GM19438 (cell line): ENCODE data around the gene COA6.
"Not testable (repeated sequence)": the region's sequence is repeated elsewhere in the genome, so short reads cannot be mapped to it uniquely, and the experiment has no call there.

Experiments used
- ATAC-seq: cut with Tn5 transposase; IDR thresholded peaks from one replicate; pipeline ENCODE4 v1.9.1; 2021; ENCODE audit warnings: low read depth; ENCODE audit not compliant: unreplicated experiment

The COA6 gene

GRCh38 chr1:234369033-234369430, 4.2 kb upstream of the COA6 start:
- ATAC-seq = no peak

GRCh38 chr1:234369784-234370183, 3.5 kb upstream of the COA6 start:
- ATAC-seq = no peak

GRCh38 chr1:234371414-234371813, 1.8 kb upstream of the COA6 start:
- no peak for ATAC-seq

- no peak for ATAC-seq
Observed at GRCh38 chr1:234372011-234372757, 1.1 kb upstream of the COA6 start.

DNA sequence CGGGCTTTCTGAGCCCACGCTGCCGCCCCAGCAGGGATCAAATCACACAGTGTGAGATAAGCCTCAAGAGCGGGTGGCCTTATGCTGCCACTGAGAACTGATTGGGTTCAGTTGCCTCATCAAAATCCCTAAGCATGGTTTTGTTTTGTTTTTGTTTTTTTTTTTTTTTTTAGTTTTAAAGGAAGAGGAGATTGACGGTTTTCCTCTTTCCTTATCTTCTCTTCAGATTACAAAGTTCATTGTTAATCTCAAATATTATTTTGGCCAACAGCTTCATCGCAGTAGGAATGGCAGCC, 651 bp downstream of the COA6 start:
- peak; percentile 24 for ATAC-seq

- ATAC-seq = no peak
Observed at GRCh38 chr1:234375672-234376071, 2.4 kb downstream of the COA6 start.

- not testable (repeated sequence) for ATAC-seq
Observed at GRCh38 chr1:234379591-234380109, 6.4 kb downstream of the COA6 start.

- no peak for ATAC-seq
Observed at GRCh38 chr1:234381699-234382555, 8.7 kb downstream of the COA6 start.

GRCh38 chr1:234386122-234386521, 12.9 kb downstream of the COA6 start:
- no peak for ATAC-seq

- ATAC-seq = no peak
Observed at GRCh38 chr1:234388094-234388493, 14.8 kb downstream of the COA6 start.

- ATAC-seq = no peak
Observed at GRCh38 chr1:234393190-234393589, 19.9 kb downstream of the COA6 start.

DNA sequence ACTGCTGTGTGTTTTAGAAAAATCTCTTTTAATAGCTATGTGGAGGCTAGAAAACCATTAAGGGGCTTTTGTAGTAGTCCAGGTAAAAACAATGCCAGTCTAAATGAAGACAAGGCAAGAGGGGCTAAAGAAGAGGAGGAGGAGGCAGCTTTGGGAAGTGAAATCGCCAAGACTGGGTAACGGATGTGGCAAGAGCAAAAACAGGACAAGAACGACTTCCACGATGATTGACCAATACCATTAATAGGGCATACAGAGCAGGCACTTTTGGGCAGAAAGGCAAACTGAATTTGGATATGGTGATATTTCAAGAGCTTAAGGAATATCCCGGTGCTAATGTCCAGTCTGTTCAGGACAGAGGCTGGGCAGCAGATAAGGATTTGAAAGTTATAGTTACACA, 22.0 kb downstream of the COA6 start:
- ATAC-seq = no peak

GRCh38 chr1:234396092-234396491, 22.8 kb downstream of the COA6 start:
- no peak for ATAC-seq

- no peak for ATAC-seq
Observed at GRCh38 chr1:234396871-234397270, 23.6 kb downstream of the COA6 start.

GRCh38 chr1:234397732-234398131, 24.5 kb downstream of the COA6 start:
- ATAC-seq = no peak

GRCh38 chr1:234398849-234399381, 25.7 kb downstream of the COA6 start:
- ATAC-seq = no peak

- not testable (repeated sequence) for ATAC-seq
Observed at GRCh38 chr1:234399515-234399914, 26.3 kb downstream of the COA6 start.

DNA sequence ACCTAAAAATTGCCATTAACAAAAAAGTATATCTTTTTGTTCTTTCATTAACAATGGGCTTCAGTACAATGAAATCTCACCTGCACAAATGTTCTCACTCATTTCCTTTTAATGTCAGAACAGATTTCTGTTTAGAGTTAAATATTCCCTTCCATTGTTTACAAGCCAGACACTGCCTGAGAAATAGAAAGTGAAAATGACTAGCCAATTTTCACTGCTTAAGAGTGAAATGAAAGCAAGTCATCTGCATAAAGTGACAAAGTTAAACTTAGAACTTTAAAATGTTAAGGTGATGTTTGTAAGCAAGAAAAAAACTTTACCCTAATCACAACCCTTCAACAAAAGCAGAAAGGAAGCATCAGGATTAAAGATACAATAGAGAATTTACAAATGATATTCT, 27.5 kb downstream of the COA6 start:
- peak; percentile 59 for ATAC-seq

DNA sequence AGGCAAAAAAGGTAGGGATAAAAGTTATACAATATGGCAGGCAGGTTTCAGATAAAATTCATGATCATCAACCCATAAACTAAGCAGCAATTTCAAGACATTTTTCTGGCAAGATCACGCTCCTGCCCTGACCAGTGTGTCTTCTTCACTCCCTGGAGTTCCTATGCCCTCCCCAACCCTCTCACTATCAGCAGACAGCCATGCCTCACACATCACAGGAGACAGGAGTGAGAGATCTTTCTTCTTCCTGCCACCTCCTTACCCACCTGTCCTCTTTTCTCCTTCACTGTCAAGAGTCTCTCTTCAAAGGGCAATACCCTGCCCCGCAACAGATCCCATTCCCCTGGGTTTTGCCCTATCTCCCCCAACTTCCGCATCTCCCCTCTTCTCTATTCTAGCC, 28.4 kb downstream of the COA6 start:
- no peak for ATAC-seq

DNA sequence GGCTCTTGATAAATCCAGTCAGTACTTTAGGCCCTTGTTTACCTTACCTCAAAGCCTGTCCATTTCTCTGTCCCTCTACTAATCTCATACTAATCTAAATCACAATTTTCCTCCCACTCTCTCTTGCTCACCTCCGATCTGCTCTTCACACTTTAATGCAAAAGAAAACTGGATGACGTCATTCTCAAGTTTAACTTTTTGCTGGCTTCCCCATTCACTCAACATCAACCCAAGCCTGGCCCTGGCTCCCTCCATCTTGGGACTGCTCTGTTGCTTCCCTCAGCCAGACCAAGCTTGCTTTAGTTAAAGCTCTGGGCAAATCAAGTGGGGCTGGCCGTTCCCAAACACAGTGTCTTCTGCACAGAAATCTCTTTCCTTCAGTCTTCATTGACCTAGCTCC, 29.7 kb downstream of the COA6 start:
- no peak for ATAC-seq

- no peak for ATAC-seq
Observed at GRCh38 chr1:234405676-234406075, 32.4 kb downstream of the COA6 start.

GRCh38 chr1:234406871-234407270, 33.6 kb downstream of the COA6 start:
- no peak for ATAC-seq
